ENCODE data around the gene BMP6.

DNA sequence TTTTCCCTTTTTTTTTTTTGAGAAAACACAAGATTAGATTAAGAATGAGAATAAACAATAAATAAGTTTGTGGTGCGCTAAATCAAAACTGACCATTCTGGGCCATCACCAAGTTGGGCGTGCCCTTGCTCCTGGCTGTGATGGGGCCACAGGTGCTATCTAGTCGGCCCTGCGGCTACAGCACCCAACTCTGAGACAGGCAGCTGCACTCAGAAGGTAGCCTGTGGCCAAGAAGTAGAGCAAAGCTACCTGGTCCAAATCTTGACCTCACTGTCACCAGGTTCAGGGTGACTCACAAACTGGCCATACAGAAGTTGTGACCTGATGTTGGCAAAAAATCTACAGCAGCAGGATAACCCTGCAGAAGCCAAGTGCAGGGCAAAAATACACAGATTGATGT, 181.3 kb downstream of the BMP6 start:
- no peak for TF ChIP-seq GATA2 (IDR thresholded peaks at IDR 0.05; ENCODE audit: low read depth, low read length)
- TF ChIP-seq GATA3 (IDR thresholded peaks at IDR 0.05; ENCODE audit: low read depth, low read length), result no peak

Measured in SH-SY5Y (cell line).